MCF 10A (cell line): ENCODE results near the gene DGKD. TPM values are rescaled to one million over a fixed set of nuclear protein-coding genes. Genes with fewer than 3 reads are reported as not detected.

Experiments used
- BruUV-seq: library from RNA; stranded (reverse); fragments of 400-500 nt; replicated peaks from 2 replicates; lab custom pipeline; 2021; lab: Mats Ljungman, UMichigan
- CTCF ChIA-PET: fragments of 300-600 bp; sonication (Branson Sonifier 250); formaldehyde crosslinking; extraction: SDS; loops from one replicate; lab custom pipeline; 2021; ENCODE audit warnings: antibody characterized with exemption, inconsistent platforms; lab: Yijun Ruan, JAX
- POLR2A ChIA-PET: fragments of 300-600, 350-650 bp; sonication (Branson Sonifier 250); formaldehyde crosslinking; extraction: SDS; loops from one replicate; lab custom pipeline; 2020; ENCODE audit warnings: antibody characterized with exemption, inconsistent platforms; lab: Yijun Ruan, JAX
- DNase-seq: peaks from one replicate; pipeline ENCODE4 v3.0.0-alpha.2; 2018; ENCODE audit not compliant: unreplicated experiment
- H3K27ac Mint-ChIP-seq: one replicate; pipeline ENCODE4 v1.8.0; 2022; ENCODE audit warnings: mild to moderate bottlenecking, low read depth, mixed read lengths; ENCODE audit not compliant: unreplicated experiment
- H3K27me3 Mint-ChIP-seq: one replicate; pipeline ENCODE4 v1.8.0; 2022; ENCODE audit warnings: mixed read lengths; ENCODE audit not compliant: insufficient read depth, unreplicated experiment
- H3K36me3 Mint-ChIP-seq: one replicate; pipeline ENCODE4 v1.8.0; 2022; ENCODE audit warnings: mild to moderate bottlenecking, moderate library complexity, mixed read lengths; ENCODE audit not compliant: insufficient read depth, unreplicated experiment
- H3K4me1 Mint-ChIP-seq: one replicate; pipeline ENCODE4 v1.8.0; 2022; ENCODE audit warnings: mixed read lengths; ENCODE audit not compliant: insufficient read depth, unreplicated experiment
- H3K4me3 Mint-ChIP-seq: one replicate; pipeline ENCODE4 v1.8.0; 2022; ENCODE audit warnings: mild to moderate bottlenecking, moderate library complexity, mixed read lengths; ENCODE audit not compliant: unreplicated experiment
- H3K9me3 Mint-ChIP-seq: one replicate; pipeline ENCODE4 v1.8.0; 2022; ENCODE audit warnings: mixed read lengths; ENCODE audit not compliant: unreplicated experiment
- CTCF ChIP-seq: fragments of 200-600 bp; IDR thresholded peaks from one replicate; pipeline ENCODE4 v1.8.0; 2022; ENCODE audit warnings: antibody characterized with exemption, mild to moderate bottlenecking; ENCODE audit not compliant: unreplicated experiment
- intact Hi-C: fragments of 100-400 bp; cut with micrococcal nuclease; formaldehyde crosslinking; loops from 2 replicates; pipeline ENCODE4 v1.14.1; 2022
- total RNA-seq: library from RNA; stranded (reverse); gene quantifications from 2 replicates; pipeline ENCODE4 v1.2.3, GENCODE V29; 2022

Gene DGKD
- total RNA-seq, 1 experiment from 2014 or later = 59.1 TPM

GRCh38 chr2:233433794-233434193, 79.5 kb downstream of the DGKD start:
- Mint-ChIP-seq H3K27me3 (no peaks in the 10 kb centered on the region), H3K27ac (no peak overlapping the region), H3K4me1 (peaks cover 11% of the 10 kb centered on the region), H3K9me3 (no peaks in the 10 kb centered on the region), H3K4me3 (no peak overlapping the region), H3K36me3 (peaks cover 31% of the 10 kb centered on the region)
- ChIA-PET POLR2A (interaction anchor here (0.8 to 1.0 kb wide), 3 partner anchors 9 to 20 kb away, joined by 3 read pairs; no protein-coding TSS in a partner anchor), CTCF (interaction anchor here (1.2 to 3.5 kb wide), 2 partner anchors 9 to 29 kb away, joined by 7 to 21 read pairs; no protein-coding TSS in a partner anchor)
- no TSS peak for BruUV-seq
- no peak for TF ChIP-seq CTCF
- no peak for DNase-seq
- intact Hi-C loops = no loop called here

- no peak for TF ChIP-seq CTCF
- Mint-ChIP-seq H3K4me3 (no peak overlapping the region), H3K4me1 (peaks cover 8% of the 10 kb centered on the region), H3K9me3 (no peaks in the 10 kb centered on the region), H3K27ac (no peak overlapping the region), H3K36me3 (peaks cover 29% of the 10 kb centered on the region), H3K27me3 (no peaks in the 10 kb centered on the region)
- ChIA-PET POLR2A (interaction anchor here (0.8 to 1.0 kb wide), 3 partner anchors 8 to 21 kb away, joined by 3 read pairs; no protein-coding TSS in a partner anchor), CTCF (interaction anchor here (0.6 to 1.4 kb wide), 3 partner anchors 9 to 30 kb away, joined by 4 to 11 read pairs (median 7); no protein-coding TSS in a partner anchor)
- no TSS peak for BruUV-seq
- intact Hi-C loops = no loop called here
- DNase-seq = no peak
Measured at GRCh38 chr2:233434666-233435330, 80.5 kb downstream of the DGKD start.

- no peaks in the 10 kb centered on the region for H3K27me3 Mint-ChIP-seq
- ChIA-PET POLR2A (no interaction called here), CTCF (interaction anchor here (0.6 to 1.4 kb wide), 2 partner anchors 8 to 29 kb away, joined by 4 to 11 read pairs; no protein-coding TSS in a partner anchor)
- H3K36me3 Mint-ChIP-seq = peaks cover 29% of the 10 kb centered on the region
- H3K27ac Mint-ChIP-seq = no peak overlapping the region
- H3K4me1 Mint-ChIP-seq = no peaks in the 10 kb centered on the region
- no peak overlapping the region for H3K4me3 Mint-ChIP-seq
- BruUV-seq = no TSS peak
- no peak for TF ChIP-seq CTCF
- intact Hi-C loops = no loop called here
- H3K9me3 Mint-ChIP-seq = no peaks in the 10 kb centered on the region
- no peak for DNase-seq
Measured at GRCh38 chr2:233435436-233436190, 81.3 kb downstream of the DGKD start.

- DNase-seq = no peak
- Mint-ChIP-seq H3K4me3 (no peak overlapping the region), H3K9me3 (no peaks in the 10 kb centered on the region), H3K36me3 (peaks cover 29% of the 10 kb centered on the region), H3K27me3 (no peaks in the 10 kb centered on the region), H3K4me1 (no peaks in the 10 kb centered on the region), H3K27ac (no peak overlapping the region)
- CTCF ChIA-PET = interaction anchor here (0.9 to 1.4 kb wide), 2 partner anchors 7 to 13 kb away, joined by 4 to 11 read pairs; no protein-coding TSS in a partner anchor
- TF ChIP-seq CTCF = no peak
- no TSS peak for BruUV-seq
- POLR2A ChIA-PET = no interaction called here
- intact Hi-C loops = no loop called here
Measured at GRCh38 chr2:233436191-233436581, 81.9 kb downstream of the DGKD start.
